ENCODE data around the gene UTP11.

UTP11 gene

DNA sequence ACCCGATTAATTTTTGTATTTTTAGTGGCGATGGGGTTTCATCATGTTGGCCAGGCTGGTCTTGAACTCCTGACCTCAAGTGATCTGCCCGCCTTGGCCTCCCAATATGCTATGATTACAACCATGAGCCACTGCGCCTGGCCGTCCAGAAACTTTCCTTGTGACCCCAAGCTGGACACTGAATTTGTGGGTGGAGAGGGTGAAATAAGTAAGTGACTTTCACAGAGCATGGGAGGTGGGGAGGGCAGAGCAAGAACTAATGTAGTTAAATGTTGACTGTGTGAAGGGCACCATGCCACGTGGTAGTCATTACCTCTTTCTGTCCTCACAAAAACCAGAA lies 2.7 kb upstream of the UTP11 start:
- TF ChIP-seq ZNF274 (IDR thresholded peaks at IDR 0.05; ENCODE audit: low read depth, low read length) = no peak
- no peak overlapping the region for H3K4me3 ChIP-seq (ENCODE audit: low read length)

GRCh38 chr1:38013227-38013622 lies 691 bp downstream of the UTP11 start:
- no peak for TF ChIP-seq ZNF274 (IDR thresholded peaks at IDR 0.05; ENCODE audit: low read depth, low read length)
- peak overlapping the region; percentile 90 for H3K4me3 ChIP-seq (ENCODE audit: low read length)

GRCh38 chr1:38014171-38014570 lies 1.6 kb downstream of the UTP11 start:
- TF ChIP-seq ZNF274 (IDR thresholded peaks at IDR 0.05; ENCODE audit: low read depth, low read length) = no peak
- H3K4me3 ChIP-seq (ENCODE audit: low read length) = no peak overlapping the region

DNA sequence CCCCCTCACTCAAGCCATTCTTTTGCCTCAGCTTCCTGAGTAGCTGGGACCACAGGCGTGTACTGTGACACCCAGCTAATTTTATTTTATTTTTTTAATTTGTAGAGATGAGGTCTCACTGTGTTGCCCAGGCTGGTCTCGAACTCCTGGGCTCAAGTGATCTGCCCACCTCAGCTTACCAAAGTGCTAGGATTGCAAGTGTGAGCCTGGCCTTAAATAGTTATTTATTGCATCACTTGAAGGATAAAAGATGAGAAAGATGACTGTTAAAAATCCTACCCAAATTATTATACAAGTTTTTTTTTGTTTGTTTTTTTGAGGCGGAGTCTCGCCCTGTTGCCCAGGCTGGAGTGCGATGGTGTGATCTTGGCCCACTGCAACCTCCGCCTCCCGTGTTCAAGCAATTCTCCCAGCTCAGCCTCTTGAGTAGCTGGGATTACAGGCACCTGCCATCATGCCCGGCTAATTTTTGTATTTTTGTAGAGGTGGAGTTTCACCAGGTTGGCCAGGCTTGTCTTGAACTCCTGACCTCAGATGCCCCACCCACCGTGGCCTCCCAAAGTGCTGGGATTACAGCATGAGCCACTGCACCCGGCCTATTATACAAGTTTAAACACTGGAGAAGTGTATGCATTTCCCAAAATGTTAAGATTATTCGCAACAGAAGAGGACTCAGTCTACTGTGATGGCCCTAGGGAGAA lies 2.3 kb downstream of the UTP11 start:
- TF ChIP-seq ZNF274 (IDR thresholded peaks at IDR 0.05; ENCODE audit: low read depth, low read length) = no peak
- H3K4me3 ChIP-seq (ENCODE audit: low read length) = no peak overlapping the region

DNA sequence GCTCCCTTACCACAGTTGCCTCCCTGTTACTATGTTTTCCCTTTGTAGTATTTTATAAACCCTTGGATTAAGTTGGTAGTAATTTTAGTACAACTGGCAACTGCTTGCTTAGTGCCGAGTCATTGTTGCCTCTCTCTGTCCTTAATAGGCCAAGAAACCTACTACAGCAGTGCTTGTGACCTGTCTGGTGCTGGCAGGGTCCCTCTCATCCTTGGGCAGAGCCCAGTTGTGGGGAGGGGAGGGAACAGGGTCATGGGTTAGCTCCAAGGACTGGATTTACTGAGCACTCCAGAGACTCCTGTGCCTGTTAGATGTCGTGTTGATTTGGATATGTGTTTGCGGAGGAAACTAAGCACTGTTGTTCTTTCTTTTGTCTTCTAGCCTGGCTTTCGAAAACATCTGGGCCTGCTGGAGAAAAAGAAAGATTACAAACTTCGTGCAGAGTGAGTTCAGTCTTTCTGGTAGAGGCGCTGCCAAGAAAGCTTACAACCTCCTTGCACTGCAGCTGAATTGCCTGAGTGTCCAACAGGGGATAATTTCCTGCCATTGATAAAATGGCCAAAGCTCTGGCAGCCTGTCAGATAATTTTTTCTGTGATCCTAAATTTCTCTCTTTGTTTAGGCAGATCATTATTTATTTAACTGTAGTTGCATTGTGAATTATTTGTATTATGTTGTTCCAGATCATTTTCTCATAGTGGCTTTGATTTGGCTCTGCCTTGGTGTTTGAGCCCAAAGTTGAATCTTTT lies 3.6 kb downstream of the UTP11 start:
- H3K4me3 ChIP-seq (ENCODE audit: low read length) = no peak overlapping the region
- TF ChIP-seq ZNF274 (IDR thresholded peaks at IDR 0.05; ENCODE audit: low read depth, low read length) = no peak

- TF ChIP-seq ZNF274 (IDR thresholded peaks at IDR 0.05; ENCODE audit: low read depth, low read length) = no peak
- no peak overlapping the region for H3K4me3 ChIP-seq (ENCODE audit: low read length)
Observed at GRCh38 chr1:38018864-38019343, 6.4 kb downstream of the UTP11 start.

GRCh38 chr1:38020396-38020795 lies 7.9 kb downstream of the UTP11 start:
- TF ChIP-seq ZNF274 (IDR thresholded peaks at IDR 0.05; ENCODE audit: low read depth, low read length) = no peak
- H3K4me3 ChIP-seq (ENCODE audit: low read length) = no peak overlapping the region

- H3K4me3 ChIP-seq (ENCODE audit: low read length) = no peak overlapping the region
- no peak for TF ChIP-seq ZNF274 (IDR thresholded peaks at IDR 0.05; ENCODE audit: low read depth, low read length)
Observed at GRCh38 chr1:38021969-38022368, 9.4 kb downstream of the UTP11 start.

- no peak for TF ChIP-seq ZNF274 (IDR thresholded peaks at IDR 0.05; ENCODE audit: low read depth, low read length)
- H3K4me3 ChIP-seq (ENCODE audit: low read length) = no peak overlapping the region
Observed at GRCh38 chr1:38022810-38023209, 10.3 kb downstream of the UTP11 start.

GRCh38 chr1:38025233-38025632 lies 12.7 kb downstream of the UTP11 start:
- no peak for TF ChIP-seq ZNF274 (IDR thresholded peaks at IDR 0.05; ENCODE audit: low read depth, low read length)
- no peak overlapping the region for H3K4me3 ChIP-seq (ENCODE audit: low read length)

- H3K4me3 ChIP-seq (ENCODE audit: low read length) = no peak overlapping the region
- no peak for TF ChIP-seq ZNF274 (IDR thresholded peaks at IDR 0.05; ENCODE audit: low read depth, low read length)
Observed at GRCh38 chr1:38025664-38026063, 13.1 kb downstream of the UTP11 start.

DNA sequence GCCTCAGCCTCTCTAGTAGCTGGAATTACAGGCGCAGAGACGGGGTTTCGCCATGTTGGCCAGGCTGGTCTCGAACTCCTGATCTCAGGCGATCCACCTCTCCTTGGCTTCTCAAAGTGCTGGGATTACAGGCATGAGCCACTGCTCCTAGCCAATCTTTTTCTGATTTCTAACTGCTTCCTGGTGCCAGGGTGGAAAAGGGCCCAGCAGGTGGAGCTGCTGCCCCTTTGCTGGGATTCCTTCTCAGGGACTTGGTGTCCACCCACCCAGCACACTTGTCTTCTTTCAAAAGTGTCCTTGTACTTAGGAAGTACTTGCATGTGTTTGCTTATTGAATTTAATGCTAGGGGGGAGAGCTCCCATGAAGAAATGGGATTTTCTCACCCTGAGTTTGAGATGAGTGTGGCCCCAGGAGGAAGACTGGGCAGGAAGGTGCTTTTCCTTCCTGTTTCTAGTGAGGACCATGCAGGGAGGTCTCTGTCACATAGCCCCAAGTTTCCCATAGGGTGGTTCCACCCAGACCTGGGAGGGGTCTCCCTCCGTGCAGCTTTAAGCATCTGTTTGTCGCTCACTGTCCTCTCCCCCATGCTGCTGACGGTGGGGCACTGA lies 14.2 kb downstream of the UTP11 start:
- H3K4me3 ChIP-seq (ENCODE audit: low read length) = no peak overlapping the region

GRCh38 chr1:38027201-38028104 lies 14.9 kb downstream of the UTP11 start:
- TF ChIP-seq ZNF274 (IDR thresholded peaks at IDR 0.05; ENCODE audit: low read depth, low read length) = no peak
- H3K4me3 ChIP-seq (ENCODE audit: low read length) = no peak overlapping the region

More for the DNA sequence above, 14.2 kb downstream of the UTP11 start:
- no peak for TF ChIP-seq ZNF274 (IDR thresholded peaks at IDR 0.05; ENCODE audit: low read depth, low read length)

GRCh38 chr1:38028105-38028591 lies 15.6 kb downstream of the UTP11 start:
- no peak overlapping the region for H3K4me3 ChIP-seq (ENCODE audit: low read length)
- TF ChIP-seq ZNF274 (IDR thresholded peaks at IDR 0.05; ENCODE audit: low read depth, low read length) = no peak
